22Rv1 (cell line): Measurements from ENCODE around the gene CYP2S1.

ENCODE experiments used
- ZFX ChIP-seq: fragments of 450-650 bp; IDR thresholded peaks from 2 replicates; pipeline ENCODE4 v1.6.1; 2017; ENCODE audit warnings: antibody characterized with exemption, borderline replicate concordance
- TF ChIP-seq, protein P1 (sequence below): fragments of 450-650 bp; IDR thresholded peaks from 2 replicates; pipeline ENCODE4 v1.5.1; 2017; ENCODE audit warnings: mild to moderate bottlenecking

DNA sequence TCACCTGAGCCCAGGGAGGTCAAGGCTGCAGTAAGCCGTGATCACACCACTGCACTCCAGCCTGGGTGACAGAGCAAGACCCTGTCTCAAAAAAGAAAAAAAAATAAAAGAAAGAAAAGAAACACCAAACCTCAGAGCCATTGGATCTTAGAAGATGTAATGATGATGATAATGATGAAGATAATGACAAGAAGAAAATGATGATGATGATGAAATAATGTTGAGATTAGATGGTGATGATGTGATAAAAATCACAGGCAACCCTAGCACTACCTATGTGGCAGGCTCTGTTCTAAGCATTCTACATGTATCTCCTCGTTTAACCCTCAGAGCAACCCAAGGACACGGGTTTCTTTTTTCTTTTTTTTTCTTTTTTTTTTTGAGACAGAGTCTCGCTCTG, 51.1 kb downstream of the CYP2S1 start:
- TF ChIP-seq, protein P1, sequence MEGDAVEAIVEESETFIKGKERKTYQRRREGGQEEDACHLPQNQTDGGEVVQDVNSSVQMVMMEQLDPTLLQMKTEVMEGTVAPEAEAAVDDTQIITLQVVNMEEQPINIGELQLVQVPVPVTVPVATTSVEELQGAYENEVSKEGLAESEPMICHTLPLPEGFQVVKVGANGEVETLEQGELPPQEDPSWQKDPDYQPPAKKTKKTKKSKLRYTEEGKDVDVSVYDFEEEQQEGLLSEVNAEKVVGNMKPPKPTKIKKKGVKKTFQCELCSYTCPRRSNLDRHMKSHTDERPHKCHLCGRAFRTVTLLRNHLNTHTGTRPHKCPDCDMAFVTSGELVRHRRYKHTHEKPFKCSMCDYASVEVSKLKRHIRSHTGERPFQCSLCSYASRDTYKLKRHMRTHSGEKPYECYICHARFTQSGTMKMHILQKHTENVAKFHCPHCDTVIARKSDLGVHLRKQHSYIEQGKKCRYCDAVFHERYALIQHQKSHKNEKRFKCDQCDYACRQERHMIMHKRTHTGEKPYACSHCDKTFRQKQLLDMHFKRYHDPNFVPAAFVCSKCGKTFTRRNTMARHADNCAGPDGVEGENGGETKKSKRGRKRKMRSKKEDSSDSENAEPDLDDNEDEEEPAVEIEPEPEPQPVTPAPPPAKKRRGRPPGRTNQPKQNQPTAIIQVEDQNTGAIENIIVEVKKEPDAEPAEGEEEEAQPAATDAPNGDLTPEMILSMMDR: no peak
- no peak for TF ChIP-seq ZFX
